Ovary (tissue), 3 donors: ENCODE data around the gene INTS6L.

Source experiments
- POLR2A ChIP-seq: fragments of 450-650 bp; IDR thresholded peaks from one replicate; pipeline ENCODE4 v1.6.1; 2017; ENCODE audit warnings: antibody characterized with exemption, mild to moderate bottlenecking, moderate library complexity
- TF ChIP-seq, protein P1 (sequence below), 3 donors: fragments of 450-650 bp in 2 of 3; fragments of 200-600 bp in 1 of 3; IDR thresholded peaks; one replicate each; pipeline versions ENCODE4 v1.5.1 to v1.8.0; 2016 to 2022; ENCODE audit warnings: antibody characterized with exemption in 3 of 3, mild to moderate bottlenecking in 1 of 3
- donor health status: DM: no; HTN: no; CAD: no.

DNA sequence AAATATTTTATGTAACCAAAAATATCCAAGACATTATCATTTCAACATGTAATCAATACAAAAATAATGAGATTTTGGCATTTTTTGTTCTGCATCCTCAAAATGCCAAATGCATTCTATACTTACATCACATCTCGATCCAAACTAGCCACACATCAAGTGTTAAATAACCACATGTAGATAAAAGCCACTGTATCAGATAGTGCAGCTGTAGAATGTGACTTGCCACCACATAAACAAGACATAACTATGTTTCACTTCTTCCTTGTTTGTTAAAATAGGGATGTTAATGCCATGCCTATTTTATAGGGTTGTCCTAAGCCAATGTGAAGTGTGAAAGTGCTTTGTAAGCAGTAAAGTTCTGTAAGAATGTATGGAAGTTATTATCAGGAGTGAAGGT is 20.9 kb downstream of the INTS6L start:
- TF ChIP-seq, protein P1, sequence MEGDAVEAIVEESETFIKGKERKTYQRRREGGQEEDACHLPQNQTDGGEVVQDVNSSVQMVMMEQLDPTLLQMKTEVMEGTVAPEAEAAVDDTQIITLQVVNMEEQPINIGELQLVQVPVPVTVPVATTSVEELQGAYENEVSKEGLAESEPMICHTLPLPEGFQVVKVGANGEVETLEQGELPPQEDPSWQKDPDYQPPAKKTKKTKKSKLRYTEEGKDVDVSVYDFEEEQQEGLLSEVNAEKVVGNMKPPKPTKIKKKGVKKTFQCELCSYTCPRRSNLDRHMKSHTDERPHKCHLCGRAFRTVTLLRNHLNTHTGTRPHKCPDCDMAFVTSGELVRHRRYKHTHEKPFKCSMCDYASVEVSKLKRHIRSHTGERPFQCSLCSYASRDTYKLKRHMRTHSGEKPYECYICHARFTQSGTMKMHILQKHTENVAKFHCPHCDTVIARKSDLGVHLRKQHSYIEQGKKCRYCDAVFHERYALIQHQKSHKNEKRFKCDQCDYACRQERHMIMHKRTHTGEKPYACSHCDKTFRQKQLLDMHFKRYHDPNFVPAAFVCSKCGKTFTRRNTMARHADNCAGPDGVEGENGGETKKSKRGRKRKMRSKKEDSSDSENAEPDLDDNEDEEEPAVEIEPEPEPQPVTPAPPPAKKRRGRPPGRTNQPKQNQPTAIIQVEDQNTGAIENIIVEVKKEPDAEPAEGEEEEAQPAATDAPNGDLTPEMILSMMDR (IDR thresholded peaks at IDR 0.05): no peak
- no peak for TF ChIP-seq POLR2A
